GM19467 (cell line): ENCODE measurements around the gene TBC1D22A.

Experiments
- ATAC-seq: cut with Tn5 transposase; IDR thresholded peaks from one replicate; pipeline ENCODE4 v1.9.1; 2021; ENCODE audit warnings: mild to moderate bottlenecking, moderate library complexity; ENCODE audit not compliant: unreplicated experiment

Gene TBC1D22A

DNA sequence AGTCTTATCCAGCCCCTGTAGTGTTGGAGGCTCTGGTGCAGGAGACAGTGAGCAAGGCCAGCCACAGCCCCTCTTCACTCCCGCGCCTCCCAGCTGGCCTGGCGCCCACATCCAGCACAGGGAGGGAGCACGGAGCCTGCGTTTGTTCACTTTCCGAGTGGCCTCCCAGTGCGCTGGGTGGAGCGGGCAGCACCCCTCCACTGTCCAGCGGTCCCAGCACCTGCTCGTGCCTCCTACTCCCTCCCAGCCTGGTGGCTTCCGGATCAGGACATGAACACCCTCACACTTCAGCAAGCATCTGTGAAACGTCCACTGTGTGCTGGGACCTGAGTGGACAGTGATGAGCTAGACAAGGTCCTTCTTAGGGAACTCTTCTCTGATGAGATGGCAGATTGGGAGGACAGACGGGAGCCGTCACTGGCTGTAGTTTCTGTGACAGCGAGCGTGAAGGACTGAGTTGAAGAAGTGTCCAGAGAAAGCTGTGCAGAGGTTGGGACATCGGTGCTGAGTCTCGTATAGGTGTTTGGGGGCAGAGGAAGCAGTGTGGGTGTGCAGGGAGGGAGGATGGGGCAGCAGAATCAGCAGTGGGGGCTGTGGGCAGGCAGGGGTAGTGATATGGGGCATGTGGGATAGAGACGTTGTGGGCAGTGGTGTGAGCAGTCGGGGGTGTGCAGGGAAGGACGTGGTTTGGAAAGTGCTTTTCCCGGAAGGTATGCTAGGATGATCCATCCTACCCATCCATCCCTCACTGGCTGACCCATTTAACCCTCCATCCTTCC, 256.8 kb downstream of the TBC1D22A start:
- no peak for ATAC-seq

DNA sequence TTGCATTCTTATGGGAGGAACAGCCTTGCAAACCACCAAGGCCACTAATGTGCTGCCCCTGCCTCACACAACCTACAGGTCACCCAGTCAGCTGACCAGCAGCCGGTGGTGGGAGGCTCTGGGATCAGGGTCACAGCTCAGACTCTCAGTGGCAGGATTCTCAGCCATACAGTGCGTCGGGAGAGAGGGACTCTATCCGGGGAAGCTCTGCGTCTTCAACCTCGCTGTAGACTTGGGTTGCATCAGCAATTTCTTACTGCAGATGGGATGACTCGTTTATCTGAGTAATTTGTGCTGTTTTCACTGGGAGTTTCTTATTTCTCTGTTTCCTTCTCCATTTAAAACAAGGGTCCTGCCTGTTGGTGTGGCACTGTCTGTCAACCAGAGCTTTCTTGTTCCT, 257.7 kb downstream of the TBC1D22A start:
- no peak for ATAC-seq

DNA sequence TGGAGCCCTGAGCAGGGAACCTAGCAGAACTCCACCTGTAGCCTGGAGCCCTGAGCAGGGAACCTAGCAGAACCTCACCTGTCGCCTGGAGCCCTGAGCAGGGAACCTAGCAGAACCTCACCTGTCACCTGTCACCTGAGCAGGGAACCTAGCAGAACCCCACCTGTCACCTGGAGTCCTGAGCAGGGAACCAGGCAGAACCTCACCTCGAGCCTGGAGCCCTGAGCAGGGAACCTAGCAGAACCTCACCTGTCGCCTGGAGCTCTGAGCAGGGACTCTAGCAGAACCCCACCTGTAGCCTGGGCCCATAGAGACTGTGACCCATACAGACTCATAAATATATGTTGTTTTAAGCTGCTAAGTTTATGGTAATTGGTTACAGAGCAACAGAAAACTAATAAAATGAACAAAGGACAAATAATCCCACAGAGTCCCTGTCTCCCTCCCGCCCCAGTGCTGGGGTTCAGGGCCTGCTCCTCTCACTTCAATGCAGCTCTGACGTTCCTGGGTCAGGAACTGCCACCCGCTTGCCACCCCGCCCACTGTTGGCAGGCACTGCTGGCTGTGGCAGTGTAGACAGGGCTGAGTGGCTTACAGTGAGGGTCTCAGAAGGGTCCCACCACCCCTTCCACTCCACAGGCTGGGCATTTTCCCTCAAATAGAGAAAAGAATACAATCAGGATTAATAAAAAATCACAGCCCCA, 259.1 kb downstream of the TBC1D22A start:
- ATAC-seq = no peak

DNA sequence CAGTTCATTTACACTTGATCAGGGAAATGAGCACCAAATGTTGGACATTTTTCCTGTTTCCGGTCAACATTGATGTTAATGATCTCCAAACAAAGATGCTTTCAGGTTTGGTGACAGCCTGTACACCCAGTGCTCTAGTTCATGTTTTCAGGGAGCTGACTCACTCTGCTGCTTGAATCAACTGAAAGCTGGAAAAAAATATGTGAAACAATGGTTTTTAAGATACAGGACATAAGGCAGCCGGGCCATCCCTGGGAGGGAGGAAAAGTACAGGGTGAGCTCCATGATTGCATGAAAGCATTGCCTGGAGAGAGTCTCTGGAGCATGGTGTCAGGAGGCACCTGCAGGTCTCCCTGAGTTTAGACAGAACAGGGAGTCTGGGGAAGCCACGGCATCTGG, 259.6 kb downstream of the TBC1D22A start:
- ATAC-seq = no peak

DNA sequence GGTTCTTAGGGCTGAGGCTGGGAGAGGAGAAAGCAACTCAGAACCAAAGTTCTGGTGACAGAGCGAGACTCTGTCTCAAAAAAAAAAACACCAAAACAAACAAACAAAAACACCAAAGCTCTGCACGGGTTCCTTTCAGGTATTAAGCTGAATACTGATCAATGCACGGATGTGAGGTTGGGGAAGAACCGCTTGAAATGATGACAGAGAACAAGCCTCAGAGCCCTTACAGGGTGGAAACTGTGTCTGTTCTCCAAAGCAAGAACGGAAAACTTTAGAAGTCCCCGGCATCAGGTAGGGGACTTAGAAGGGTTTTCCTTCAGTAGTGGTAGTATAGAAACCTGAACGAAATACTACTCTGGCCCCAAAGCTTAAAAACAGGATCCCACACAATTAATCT, 260.0 kb downstream of the TBC1D22A start:
- ATAC-seq = no peak

DNA sequence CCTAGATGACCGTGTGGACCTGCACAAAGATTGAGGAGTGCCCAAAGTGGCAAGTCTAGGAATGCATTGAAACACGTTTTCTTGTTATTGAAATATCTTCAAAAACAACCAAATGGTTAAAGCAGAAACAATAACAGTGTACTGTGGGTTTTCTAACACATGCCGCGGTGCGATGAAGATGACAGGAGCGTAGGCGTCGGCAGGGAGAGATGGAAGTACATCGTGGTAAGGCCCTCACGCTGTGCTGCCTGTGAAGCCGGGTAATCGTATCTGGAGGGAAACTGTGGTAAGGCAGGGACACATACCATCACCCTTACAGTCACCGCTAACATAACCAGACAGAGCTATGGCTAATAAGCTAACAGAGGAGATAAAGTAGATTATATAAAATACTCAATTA, 261.4 kb downstream of the TBC1D22A start:
- no peak for ATAC-seq

DNA sequence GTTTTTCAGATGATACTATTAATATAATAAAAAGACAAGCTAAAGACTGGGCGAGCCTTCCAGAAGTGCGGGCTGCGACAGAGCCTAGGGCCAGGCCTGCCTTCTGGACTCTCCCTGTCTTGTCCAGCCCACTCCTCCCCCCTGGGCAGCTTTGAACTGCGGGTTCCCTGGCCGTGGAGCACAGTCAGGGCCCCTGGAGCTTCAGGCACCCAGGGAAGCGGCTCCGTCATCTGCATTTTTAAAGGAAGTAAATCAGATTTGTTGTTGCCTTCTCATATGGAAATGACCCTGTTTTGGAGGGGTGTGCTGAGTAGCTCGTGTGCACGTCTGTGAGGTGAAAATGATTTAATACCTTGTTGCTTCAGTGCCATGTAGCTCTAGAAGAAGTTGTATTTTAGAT, 265.3 kb downstream of the TBC1D22A start:
- no peak for ATAC-seq

- ATAC-seq = no peak
These were observed 267.0 kb downstream of the TBC1D22A start for GRCh38 chr22:47029244-47030074.

DNA sequence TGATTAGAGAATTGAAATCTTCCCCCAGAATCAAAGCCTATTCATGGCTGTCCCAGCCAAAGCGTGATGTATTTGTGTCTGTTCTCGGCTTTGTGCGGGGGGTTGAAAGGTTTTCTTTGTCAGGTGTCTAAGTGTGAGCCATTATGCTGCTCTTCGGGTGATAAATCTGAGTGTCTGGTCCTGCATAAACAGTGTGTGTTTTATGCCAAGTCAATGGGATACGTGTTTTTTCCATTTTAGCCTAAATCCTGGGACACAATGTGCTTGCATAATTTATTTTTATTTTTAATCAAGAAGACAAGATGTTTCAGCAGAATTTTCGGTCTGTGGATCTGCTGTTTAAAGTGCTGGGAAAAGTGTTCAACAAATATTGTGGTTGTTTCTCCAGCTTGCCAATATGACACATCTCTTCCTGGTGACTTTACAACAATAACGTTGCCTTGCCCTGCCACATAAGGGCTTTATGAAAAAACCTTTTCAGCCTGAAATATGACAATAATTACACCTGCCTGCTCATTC, 267.8 kb downstream of the TBC1D22A start:
- no peak for ATAC-seq

DNA sequence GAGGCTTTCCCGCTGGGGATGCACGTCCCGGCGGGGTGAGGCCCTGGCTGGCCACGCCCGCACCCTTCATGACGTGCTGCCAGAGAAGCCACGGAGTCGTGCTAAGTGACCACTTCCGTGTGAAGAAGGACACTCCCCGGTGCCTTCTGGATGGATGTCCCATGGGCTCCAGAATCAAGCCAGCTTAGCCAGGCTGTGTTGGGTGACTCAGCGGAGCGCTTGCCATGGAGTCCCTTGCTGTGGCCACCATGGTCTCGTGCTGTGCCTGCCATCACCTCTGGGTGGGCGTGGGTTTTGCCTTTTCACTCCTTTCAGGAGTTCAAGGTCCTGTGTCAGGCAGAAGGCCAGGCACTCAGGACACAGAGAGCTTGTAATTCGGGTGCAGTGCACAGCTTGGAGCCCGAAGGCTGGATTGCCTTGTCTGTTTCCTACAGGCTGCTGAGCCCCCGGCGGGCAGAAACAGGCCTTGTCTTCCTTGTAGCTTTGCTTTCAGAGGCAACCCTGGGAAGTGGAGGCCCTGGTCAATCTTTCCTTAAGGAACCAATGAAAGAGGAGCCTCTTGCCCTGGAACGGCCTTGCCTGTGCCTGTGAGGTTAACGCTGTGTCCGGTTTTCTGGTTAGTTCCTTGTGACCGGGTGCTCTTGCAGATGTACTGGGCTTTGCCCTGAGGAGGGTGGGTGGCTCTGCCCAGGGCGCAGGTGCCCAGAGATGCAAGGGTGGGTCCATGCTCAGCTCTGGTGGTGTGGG, 268.6 kb downstream of the TBC1D22A start:
- no peak for ATAC-seq

DNA sequence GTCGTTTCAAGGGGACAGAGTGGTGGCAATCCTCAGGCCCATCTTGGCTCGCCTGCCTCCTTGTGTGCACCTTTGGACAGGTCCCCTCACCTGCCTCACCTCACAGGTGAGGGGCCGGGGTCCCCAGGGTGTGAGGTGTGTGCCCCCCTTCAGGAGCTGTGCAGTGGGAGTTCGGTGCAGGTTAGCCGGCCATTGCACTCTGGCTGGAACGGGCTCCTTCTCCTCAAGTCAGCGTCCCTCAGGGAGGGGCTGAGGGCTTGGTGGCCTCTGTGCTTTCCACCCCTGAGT, 269.1 kb downstream of the TBC1D22A start:
- no peak for ATAC-seq

- no peak for ATAC-seq
These were observed 269.9 kb downstream of the TBC1D22A start for GRCh38 chr22:47032091-47032943.

GRCh38 chr22:47032956-47033647, 270.7 kb downstream of the TBC1D22A start:
- ATAC-seq = no peak

DNA sequence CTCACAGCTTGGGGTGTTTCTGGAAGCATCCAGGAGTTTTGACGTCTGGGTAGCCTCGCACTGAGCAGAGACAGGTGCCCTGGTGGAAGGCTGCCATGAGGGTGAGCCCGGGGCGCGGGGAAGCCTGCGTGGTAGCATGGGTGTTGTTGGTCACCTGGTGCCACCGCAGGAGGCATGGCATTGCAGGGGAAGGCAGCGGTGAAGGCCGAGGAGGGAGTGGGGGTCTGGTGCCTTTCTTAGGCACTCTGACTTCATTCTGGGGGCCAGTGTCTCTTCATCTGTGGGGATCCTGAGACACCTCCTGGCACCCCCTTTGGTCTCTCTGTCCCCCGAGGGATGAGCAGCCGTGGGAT, 271.2 kb downstream of the TBC1D22A start:
- ATAC-seq = no peak

DNA sequence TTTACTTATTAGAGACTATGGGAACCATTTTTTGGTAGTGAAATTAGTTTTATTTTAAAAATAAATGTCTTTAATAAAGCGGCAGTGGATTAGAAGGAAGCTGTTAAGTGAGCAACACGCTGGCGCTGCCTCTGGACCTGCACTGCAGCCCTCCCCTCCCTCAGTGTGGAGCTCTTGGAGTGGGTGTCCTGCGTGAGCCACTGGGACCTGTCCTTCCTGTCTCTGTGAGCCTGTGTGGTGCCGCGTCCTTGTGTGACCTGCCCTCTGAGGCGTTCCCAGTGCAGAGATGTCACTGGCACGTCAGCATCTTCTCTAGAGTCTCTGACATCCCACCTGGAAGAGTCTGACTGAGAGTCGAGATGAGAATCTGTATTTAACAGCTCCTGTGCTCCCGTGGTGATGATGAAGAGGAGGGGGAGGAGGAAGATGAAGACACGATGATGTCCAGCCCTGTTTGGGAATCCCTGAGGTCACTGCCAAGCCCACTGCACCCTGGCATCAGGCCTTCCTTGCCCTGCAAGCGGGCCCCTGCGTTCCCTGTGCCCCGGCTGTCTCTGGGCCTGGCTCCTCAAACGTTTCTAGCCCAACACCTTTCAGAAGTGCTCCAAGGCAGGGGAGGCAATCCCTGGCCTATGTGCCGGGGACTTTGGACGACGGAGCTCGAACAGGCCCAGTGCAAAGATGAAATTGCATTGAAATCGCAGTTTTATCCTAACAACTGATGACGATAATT, 271.8 kb downstream of the TBC1D22A start:
- no peak for ATAC-seq

DNA sequence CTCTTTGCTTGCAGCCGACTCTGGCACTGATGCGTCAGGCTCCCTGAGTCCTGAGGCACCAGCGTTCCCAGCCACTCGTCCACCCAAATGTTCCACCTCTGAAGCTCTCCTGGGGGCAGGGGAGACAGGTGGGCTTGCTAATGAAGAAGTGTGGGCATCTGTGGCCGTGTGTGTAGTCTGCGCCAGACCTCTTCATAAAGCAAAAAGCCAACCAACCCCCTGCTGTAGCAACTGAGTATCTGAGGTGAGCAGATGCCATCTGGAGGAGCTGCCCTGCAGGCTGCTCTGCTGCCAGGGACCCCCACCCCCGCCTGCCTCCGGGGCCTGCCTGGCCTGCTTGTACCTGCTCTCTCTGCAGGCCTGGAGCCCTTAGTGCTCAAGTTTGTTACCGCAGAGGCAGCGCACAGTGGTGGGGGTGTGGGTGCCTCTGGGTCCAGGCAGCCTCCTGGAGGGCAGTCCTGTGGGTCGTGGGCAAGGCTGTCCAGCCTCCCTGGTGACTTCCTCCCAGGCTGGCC, 272.5 kb downstream of the TBC1D22A start:
- no peak for ATAC-seq

DNA sequence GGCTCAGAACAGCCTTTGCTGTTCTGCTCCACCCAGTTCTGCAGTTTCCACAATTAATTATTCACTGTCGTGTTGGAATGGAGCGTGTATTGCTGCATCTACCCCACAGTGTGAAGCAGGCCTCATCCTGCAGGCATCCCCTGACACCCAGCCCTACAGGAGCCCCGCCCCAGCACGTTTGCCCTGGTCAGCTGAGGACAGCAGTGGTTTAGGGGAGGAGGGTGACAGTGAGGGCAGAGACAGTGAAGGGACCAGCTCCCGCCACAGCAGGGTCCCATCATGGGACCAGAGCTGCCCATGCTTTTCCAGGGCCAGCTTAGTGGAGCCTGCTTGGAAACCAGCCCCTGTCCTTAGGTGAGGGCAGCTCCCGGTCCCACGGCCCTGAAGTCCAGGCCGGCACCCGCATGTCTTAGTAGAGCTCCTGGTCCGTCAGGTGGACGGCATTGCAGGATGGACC, 273.0 kb downstream of the TBC1D22A start:
- no peak for ATAC-seq

DNA sequence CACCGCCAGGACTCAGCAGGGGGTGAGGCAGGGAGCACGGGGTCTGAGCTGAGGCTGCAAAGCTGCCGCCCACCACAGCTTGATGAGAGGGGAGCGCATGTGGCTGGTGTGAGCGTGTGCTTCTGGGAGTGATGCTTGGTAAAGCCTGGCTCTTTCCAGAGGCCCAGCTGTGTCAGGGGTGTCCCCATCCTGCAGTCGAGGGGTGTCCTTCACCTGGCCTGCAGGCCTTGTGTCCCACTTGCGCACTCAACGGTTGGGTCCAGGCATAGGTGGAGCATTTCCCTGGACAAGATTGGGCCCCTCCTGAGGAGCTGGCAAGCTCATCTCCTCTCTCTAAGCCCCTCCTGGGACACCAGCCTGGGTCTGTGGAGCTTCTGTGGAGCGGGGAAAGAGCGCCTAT, 273.9 kb downstream of the TBC1D22A start:
- ATAC-seq = no peak
